Measurements from ENCODE around the gene UBE2Q1.

GRCh38 chr1:154590756-154591155 is 32.3 kb upstream of the UBE2Q1 start:
- TF ChIP-seq CTCF (IDR thresholded peaks at IDR 0.05) (no peak), POLR2AphosphoS5 (IDR thresholded peaks at IDR 0.05) (no peak)
